Stimulated activated CD8-positive, alpha-beta memory T cell treated with anti-CD3 and anti-CD28 coated beads, Interleukin-4, amount 100 ng/mL, for 48 hours (primary cell): ENCODE data around the gene PPM1H.

ENCODE experiments used
- DNase-seq: peaks from one replicate; pipeline ENCODE4 v3.0.0-alpha.2; 2020

PPM1H gene

GRCh38 chr12:62866451-62867082 lies 68.4 kb downstream of the PPM1H start:
- DNase-seq: no peak

GRCh38 chr12:62865937-62866336 lies 69.0 kb downstream of the PPM1H start:
- no peak for DNase-seq

GRCh38 chr12:62865065-62865464 lies 69.9 kb downstream of the PPM1H start:
- DNase-seq: no peak

- DNase-seq: no peak
Observed at GRCh38 chr12:62862259-62862881, 72.6 kb downstream of the PPM1H start.

- DNase-seq: no peak
Observed at GRCh38 chr12:62861586-62861985, 73.4 kb downstream of the PPM1H start.

- no peak for DNase-seq
Observed at GRCh38 chr12:62860501-62861411, 74.2 kb downstream of the PPM1H start.

- DNase-seq: no peak
Observed at GRCh38 chr12:62860020-62860419, 74.9 kb downstream of the PPM1H start.

GRCh38 chr12:62859321-62859737 lies 75.6 kb downstream of the PPM1H start:
- DNase-seq: no peak

- DNase-seq: no peak
Observed at GRCh38 chr12:62856454-62856853, 78.5 kb downstream of the PPM1H start.

- DNase-seq: no peak
Observed at GRCh38 chr12:62854024-62854423, 80.9 kb downstream of the PPM1H start.

- no peak for DNase-seq
Observed at GRCh38 chr12:62849398-62849797, 85.6 kb downstream of the PPM1H start.

- DNase-seq: peak; percentile 29
Observed at GRCh38 chr12:62848418-62848817, 86.5 kb downstream of the PPM1H start.

GRCh38 chr12:62847709-62848108 lies 87.2 kb downstream of the PPM1H start:
- no peak for DNase-seq

- no peak for DNase-seq
Observed at GRCh38 chr12:62846491-62846890, 88.5 kb downstream of the PPM1H start.

- no peak for DNase-seq
Observed at GRCh38 chr12:62844915-62845314, 90.0 kb downstream of the PPM1H start.

GRCh38 chr12:62843716-62844115 lies 91.2 kb downstream of the PPM1H start:
- DNase-seq: no peak

GRCh38 chr12:62841846-62842245 lies 93.1 kb downstream of the PPM1H start:
- DNase-seq: no peak

- DNase-seq: no peak
Observed at GRCh38 chr12:62840806-62841205, 94.1 kb downstream of the PPM1H start.

- DNase-seq: no peak
Observed at GRCh38 chr12:62839869-62840660, 94.9 kb downstream of the PPM1H start.

- no peak for DNase-seq
Observed at GRCh38 chr12:62834971-62835547, 99.9 kb downstream of the PPM1H start.

- DNase-seq: no peak
Observed at GRCh38 chr12:62834406-62834805, 100.5 kb downstream of the PPM1H start.

- DNase-seq: no peak
Observed at GRCh38 chr12:62833634-62834033, 101.3 kb downstream of the PPM1H start.

GRCh38 chr12:62832558-62832957 lies 102.4 kb downstream of the PPM1H start:
- DNase-seq: no peak
